ENCODE data around the gene HNRNPUL2. TPM values are rescaled to one million over a fixed set of nuclear protein-coding genes. Genes with fewer than 3 reads are reported as not detected.

Gene HNRNPUL2
- polyA plus RNA-seq, 1 donor from 2014 or later: 27.5 TPM

DNA sequence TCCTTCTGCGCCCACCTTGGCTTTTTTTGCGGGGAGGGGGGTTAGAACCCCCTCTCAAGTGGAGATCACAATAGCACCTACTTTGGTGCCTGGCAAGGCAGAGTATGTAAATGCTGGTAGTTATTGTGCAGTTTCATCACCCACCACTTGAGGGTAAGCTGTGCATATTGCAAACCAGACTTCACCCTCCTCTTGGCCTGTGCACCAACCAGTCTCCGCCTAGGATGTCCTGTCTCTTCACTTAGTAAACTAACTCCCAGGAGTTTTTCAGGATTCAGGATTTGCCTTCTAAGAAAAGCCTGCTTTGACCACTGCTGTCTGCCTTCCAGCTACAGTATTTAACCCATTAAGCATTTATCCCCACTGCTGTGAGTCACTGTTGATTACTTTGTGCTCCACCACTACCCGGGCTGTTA lies 46.4 kb downstream of the HNRNPUL2 start:
- H3K4me3 ChIP-seq (ENCODE audit: low read length): no peak overlapping the region
- no peaks in the 10 kb centered on the region for H4K20me1 ChIP-seq (ENCODE audit: insufficient read depth)
- no peaks in the 10 kb centered on the region for H3K9me3 ChIP-seq (ENCODE audit: low read length)
- no peaks in the 10 kb centered on the region for H3K27me3 ChIP-seq (ENCODE audit: insufficient read depth, low read depth, low read length)
- H3K4me2 ChIP-seq (ENCODE audit: low read length): no peak overlapping the region
- H2AFZ ChIP-seq (ENCODE audit: low read depth, low read length): no peak overlapping the region
- H3K27ac ChIP-seq (ENCODE audit: low read length): no peak overlapping the region
- H3K79me2 ChIP-seq (replicated peaks; ENCODE audit: insufficient read depth, low read length): peaks cover 8% of the 10 kb centered on the region
- TF ChIP-seq, protein P1, sequence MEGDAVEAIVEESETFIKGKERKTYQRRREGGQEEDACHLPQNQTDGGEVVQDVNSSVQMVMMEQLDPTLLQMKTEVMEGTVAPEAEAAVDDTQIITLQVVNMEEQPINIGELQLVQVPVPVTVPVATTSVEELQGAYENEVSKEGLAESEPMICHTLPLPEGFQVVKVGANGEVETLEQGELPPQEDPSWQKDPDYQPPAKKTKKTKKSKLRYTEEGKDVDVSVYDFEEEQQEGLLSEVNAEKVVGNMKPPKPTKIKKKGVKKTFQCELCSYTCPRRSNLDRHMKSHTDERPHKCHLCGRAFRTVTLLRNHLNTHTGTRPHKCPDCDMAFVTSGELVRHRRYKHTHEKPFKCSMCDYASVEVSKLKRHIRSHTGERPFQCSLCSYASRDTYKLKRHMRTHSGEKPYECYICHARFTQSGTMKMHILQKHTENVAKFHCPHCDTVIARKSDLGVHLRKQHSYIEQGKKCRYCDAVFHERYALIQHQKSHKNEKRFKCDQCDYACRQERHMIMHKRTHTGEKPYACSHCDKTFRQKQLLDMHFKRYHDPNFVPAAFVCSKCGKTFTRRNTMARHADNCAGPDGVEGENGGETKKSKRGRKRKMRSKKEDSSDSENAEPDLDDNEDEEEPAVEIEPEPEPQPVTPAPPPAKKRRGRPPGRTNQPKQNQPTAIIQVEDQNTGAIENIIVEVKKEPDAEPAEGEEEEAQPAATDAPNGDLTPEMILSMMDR (IDR thresholded peaks at IDR 0.05; ENCODE audit: poor library complexity, severe bottlenecking): peak; percentile 57
- TF ChIP-seq RAD21 (conservative IDR thresholded peaks at IDR 0.05) (peak; percentile 47), TAF1 (IDR thresholded peaks at IDR 0.05; ENCODE audit: low read depth) (no peak), SMC3 (conservative IDR thresholded peaks at IDR 0.05; ENCODE audit: poor library complexity) (peak; percentile 33), EP300 (conservative IDR thresholded peaks at IDR 0.05; ENCODE audit: poor library complexity, severe bottlenecking) (no peak)
- H3K9ac ChIP-seq (ENCODE audit: low read length): no peak overlapping the region
- no peaks in the 10 kb centered on the region for H3K36me3 ChIP-seq (ENCODE audit: insufficient read depth, low read length)
- H3K9me2 ChIP-seq (ENCODE audit: insufficient read depth, low read length): no peaks in the 10 kb centered on the region
- no peaks in the 10 kb centered on the region for H3F3A ChIP-seq (ENCODE audit: insufficient read depth, low read length, poor library complexity, severe bottlenecking)

DNA sequence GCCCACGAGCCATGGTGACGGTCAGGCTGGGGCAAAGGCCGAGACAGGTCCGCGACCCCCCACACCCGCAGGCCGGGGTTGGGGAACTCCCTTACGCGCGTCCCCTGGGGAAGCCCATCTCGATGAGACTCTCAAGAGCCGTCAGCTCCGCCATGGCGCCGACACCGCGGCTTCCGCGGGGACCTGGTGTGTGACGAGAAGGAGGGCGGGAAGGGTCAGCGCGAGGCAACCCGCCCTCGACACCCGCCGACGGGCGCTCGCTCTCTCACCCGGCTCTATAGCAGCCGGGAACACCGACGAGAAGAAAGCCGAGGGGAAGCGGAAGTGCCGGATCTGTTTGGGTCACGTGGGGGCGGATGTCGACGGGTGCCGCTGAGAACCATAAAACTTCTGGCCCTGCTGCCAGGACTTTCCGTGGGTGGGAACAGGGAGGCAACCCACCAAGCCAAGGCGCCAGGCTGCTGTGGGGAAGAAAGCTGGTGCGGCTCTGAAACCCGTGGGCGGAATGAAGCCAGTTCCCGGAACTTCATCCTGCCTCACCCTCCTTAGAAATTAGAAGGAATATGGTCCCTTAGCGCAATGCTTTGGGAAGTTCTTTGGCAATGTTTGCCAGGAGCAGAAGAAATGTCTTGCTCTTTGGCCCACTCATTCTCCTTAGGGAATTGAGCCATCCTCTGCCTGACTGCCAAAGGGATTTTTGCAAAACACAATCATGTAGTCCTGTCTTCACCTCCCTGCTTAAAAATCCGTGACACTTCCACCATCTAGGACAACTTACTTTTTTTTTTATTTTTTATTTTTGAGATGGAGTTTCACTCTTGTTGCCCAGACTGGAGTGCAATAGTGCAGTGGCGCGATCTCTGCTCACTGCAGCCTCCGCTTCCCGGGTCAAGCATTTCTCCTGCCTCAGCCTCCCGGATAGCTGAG lies 48.2 kb downstream of the HNRNPUL2 start, which contains the start of gene UBXN1:
TSS of gene UBXN1 (minus strand) at position 304 of the 927 bp plus-strand sequence. CDS start at position 154, 150 bp downstream.
- Histone ChIP-seq H3K4me2 (ENCODE audit: low read length) (peak within 1 kb of the TSS; percentile 91), H3F3A (ENCODE audit: insufficient read depth, low read length, poor library complexity, severe bottlenecking) (no peaks in the 10 kb centered on the region), H2AFZ (ENCODE audit: low read depth, low read length) (peak within 1 kb of the TSS; percentile 60), H3K36me3 (ENCODE audit: insufficient read depth, low read length) (no peaks in the 10 kb centered on the region), H3K27me3 (ENCODE audit: insufficient read depth, low read depth, low read length) (no peaks in the 10 kb centered on the region), H3K9ac (ENCODE audit: low read length) (peak within 1 kb of the TSS; percentile 84), H3K4me3 (ENCODE audit: low read length) (peak within 1 kb of the TSS; percentile 79), H3K79me2 (replicated peaks; ENCODE audit: insufficient read depth, low read length) (peaks cover 8% of the 10 kb centered on the region), H4K20me1 (ENCODE audit: insufficient read depth) (no peaks in the 10 kb centered on the region), H3K9me2 (ENCODE audit: insufficient read depth, low read length) (no peaks in the 10 kb centered on the region), H3K9me3 (ENCODE audit: low read length) (no peaks in the 10 kb centered on the region), H3K27ac (ENCODE audit: low read length) (peak within 1 kb of the TSS; percentile 69)
- TF ChIP-seq MXI1 (conservative IDR thresholded peaks at IDR 0.05; ENCODE audit: poor library complexity, severe bottlenecking) (peak; percentile 83), EP300 (conservative IDR thresholded peaks at IDR 0.05; ENCODE audit: poor library complexity, severe bottlenecking) (peak; percentile 38), POLR2AphosphoS5 (IDR thresholded peaks at IDR 0.05) (peak; percentile 91), SMC3 (conservative IDR thresholded peaks at IDR 0.05; ENCODE audit: poor library complexity) (peak; percentile 41), EZH2 (IDR thresholded peaks at IDR 0.05; ENCODE audit: borderline replicate concordance, insufficient read depth, low read length, poor library complexity, severe bottlenecking) (no peak), TAF1 (IDR thresholded peaks at IDR 0.05; ENCODE audit: low read depth) (peak; percentile 55), RAD21 (conservative IDR thresholded peaks at IDR 0.05) (peak; percentile 25)
- TF ChIP-seq, protein P2, sequence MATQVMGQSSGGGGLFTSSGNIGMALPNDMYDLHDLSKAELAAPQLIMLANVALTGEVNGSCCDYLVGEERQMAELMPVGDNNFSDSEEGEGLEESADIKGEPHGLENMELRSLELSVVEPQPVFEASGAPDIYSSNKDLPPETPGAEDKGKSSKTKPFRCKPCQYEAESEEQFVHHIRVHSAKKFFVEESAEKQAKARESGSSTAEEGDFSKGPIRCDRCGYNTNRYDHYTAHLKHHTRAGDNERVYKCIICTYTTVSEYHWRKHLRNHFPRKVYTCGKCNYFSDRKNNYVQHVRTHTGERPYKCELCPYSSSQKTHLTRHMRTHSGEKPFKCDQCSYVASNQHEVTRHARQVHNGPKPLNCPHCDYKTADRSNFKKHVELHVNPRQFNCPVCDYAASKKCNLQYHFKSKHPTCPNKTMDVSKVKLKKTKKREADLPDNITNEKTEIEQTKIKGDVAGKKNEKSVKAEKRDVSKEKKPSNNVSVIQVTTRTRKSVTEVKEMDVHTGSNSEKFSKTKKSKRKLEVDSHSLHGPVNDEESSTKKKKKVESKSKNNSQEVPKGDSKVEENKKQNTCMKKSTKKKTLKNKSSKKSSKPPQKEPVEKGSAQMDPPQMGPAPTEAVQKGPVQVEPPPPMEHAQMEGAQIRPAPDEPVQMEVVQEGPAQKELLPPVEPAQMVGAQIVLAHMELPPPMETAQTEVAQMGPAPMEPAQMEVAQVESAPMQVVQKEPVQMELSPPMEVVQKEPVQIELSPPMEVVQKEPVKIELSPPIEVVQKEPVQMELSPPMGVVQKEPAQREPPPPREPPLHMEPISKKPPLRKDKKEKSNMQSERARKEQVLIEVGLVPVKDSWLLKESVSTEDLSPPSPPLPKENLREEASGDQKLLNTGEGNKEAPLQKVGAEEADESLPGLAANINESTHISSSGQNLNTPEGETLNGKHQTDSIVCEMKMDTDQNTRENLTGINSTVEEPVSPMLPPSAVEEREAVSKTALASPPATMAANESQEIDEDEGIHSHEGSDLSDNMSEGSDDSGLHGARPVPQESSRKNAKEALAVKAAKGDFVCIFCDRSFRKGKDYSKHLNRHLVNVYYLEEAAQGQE (IDR thresholded peaks at IDR 0.05; ENCODE audit: borderline replicate concordance): peak; percentile 74
- TF ChIP-seq, protein P1 (IDR thresholded peaks at IDR 0.05; ENCODE audit: poor library complexity, severe bottlenecking): no peak

Measured in neural cell (in vitro differentiated cells).